Ramos (cell line): ENCODE measurements around the gene NUDT1.

Experiments
- in situ Hi-C: fragments of 300-500 bp; cut with MboI; formaldehyde crosslinking; loops from one replicate; pipeline ENCODE4 v1.14.3; 2022; ENCODE audit warnings: low sequenced_read_pairs; ENCODE audit not compliant: unreplicated experiment

The NUDT1 gene

GRCh38 chr7:2220506-2220905 is 21.5 kb upstream of the NUDT1 start:
- in situ Hi-C loops: no loop called here

DNA sequence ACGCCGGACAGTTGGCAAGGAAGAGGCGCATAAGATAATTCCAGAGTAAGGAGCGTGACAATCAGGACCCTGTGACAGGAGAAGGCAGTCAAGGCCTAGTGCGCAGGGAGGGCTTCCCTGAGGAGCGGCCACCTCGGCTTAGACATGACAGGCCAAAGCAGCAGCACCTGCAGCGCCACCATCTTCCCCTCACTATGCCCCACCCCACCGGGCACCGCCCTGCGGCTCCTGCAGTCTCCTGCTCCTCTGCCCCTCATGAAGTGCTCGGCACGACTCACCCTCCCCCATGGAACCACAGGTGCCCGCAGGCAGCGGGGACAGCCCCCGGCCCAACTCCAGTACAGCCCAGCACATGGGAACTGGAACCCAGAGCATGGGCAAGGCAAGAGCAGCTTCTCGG is 21.1 kb upstream of the NUDT1 start:
- in situ Hi-C loops: no loop called here

- in situ Hi-C loops: no loop called here
Measured at GRCh38 chr7:2222516-2222915, 19.5 kb upstream of the NUDT1 start.

DNA sequence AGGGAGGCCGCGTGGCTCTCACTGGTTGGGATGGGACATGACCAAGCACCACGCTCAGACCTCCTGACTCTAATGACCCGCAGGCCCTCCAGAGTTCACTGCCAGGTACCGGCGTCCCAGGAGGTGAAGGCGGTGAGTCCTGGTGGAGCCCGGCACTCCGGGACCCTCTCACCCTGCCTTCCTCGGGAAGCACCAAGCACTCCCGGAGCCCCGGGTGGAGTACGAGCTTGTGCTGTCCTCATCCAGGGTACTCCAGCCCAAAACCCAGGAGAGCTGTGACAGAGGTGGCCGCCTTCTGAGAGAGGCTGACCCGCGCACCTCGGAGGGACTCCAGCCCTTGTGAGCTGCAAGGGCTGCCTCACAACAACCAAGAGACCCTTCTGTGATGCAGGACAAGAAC is 18.7 kb upstream of the NUDT1 start:
- in situ Hi-C loops: no loop called here

DNA sequence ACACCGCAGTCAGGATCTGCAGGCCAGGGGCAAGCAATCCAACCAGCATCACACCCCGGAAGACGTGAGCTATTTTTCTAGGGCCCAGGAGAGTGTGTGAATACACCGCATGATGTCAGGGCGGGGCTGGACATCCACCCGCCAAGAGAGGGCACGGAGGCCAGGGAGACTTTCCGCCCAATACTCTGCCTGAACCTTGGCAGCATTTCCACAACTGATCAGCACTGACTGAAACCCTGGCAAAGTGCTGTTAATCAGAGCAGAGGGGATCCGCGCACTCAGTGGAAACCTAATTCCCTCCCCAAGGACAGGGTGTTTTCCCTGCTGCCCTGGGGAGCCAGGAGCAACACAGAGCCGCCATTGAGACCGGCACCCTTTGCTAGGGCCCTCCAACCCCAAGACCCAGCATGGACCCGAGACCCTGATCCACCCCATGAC is 17.5 kb upstream of the NUDT1 start:
- in situ Hi-C loops: no loop called here

DNA sequence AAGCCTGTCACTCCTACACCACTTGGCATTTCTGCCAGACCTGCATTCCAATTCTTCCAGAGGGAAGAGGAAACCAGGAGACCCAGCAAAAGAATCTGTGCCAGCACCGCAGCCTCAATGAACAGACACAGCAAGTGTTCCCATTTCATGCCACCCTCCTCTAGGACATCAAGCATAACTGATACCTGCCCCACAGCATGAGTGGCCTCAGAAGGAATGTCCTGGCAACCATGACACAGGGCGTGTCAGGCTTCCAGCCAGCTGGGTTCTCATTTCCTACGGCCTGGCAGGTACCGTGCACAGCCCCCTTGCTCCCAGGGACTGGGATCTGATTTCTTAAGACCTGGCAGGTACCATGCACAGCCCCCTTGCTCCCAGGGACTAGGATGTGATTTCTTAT is 17.1 kb upstream of the NUDT1 start:
- in situ Hi-C loops: no loop called here

GRCh38 chr7:2225336-2225735 is 16.7 kb upstream of the NUDT1 start:
- in situ Hi-C loops: no loop called here

GRCh38 chr7:2225830-2226229 is 16.2 kb upstream of the NUDT1 start:
- in situ Hi-C loops: no loop called here

DNA sequence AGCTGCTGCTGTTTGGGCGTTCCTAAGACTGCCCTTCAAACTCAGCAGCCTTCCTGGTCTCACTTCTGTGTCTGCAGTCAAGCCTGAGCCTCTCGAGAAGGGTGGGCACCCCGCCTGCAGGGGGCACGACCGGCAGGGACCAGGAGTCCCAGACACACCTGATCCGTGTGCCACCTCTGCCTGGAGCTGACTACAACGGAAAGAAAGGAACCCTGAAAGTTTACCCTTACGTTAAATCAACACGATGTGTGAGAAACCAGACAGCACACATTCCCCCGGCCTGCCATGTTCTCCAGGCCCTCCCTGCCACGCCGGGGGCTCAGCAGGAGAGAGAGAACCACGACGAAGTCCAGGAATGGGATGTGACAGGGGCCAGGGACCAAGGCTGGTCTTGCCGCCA is 14.3 kb upstream of the NUDT1 start:
- in situ Hi-C loops: no loop called here

GRCh38 chr7:2228921-2229320 is 13.1 kb upstream of the NUDT1 start:
- in situ Hi-C loops: no loop called here

- in situ Hi-C loops: no loop called here
Measured at GRCh38 chr7:2229467-2229866, 12.6 kb upstream of the NUDT1 start.

GRCh38 chr7:2230226-2230625 is 11.8 kb upstream of the NUDT1 start:
- in situ Hi-C loops: no loop called here

DNA sequence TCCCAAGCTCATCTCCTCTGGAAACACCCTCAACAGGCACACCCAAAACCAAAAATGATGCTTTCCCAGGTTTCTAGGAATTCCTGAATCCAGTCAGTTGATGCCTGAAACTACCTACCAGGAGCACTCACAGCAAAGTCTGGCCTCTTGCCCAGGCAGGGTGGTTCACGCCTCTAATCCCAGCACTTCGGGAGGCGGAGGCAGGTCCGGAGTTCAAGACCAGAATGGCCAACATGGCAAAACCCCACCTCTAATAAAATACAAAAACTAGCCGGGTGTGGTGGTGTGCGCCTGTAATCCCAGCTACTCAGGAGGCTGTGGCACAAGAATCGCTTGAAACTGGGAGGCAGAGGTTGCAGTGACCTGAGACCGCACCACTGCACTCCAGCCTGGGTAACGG is 11.1 kb upstream of the NUDT1 start:
- in situ Hi-C loops: no loop called here

- in situ Hi-C loops: no loop called here
Measured at GRCh38 chr7:2231992-2232765, 9.8 kb upstream of the NUDT1 start.

DNA sequence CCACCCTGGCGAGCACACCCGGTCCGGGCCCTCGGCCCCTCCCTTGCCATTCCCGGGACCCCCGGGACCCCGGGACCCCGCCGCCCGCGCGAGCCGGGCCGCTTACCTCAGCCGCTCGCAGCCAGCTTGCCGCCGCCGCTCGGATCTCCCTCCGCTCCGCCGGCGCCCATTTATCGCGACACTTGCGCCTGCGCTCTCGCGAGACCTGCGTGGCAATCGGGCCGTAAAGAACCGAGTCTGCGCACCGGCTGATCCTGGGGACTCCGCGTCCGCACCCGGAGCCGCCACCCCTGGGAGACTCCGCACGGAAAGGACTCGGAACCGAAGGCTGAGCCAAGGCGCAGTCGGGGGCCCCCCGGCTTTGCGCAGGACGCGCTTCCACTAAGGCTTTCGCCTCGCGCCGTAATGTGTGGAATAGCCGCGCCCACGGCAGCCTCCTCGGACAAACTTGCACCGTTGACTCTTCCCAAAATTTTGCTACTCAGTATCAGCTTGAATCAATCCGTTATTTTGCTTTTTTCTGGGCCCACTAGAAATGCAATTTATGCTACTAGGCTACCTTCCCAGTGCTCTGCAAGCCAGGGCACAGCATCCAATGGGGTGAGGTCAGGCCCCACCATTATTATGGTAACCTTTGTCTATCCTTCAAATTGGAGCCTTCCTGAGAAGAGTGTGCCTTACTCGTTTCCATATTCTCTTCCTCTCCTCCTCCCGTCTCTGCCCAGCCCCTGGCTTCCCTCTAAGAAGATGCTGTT is 9.1 kb upstream of the NUDT1 start, which contains the start of gene MAD1L1:
TSS of gene MAD1L1 (minus strand) at position 180 of the 755 bp plus-strand sequence. CDS start 2,812 bp downstream, outside the sequence.
- in situ Hi-C loops: no loop called here

DNA sequence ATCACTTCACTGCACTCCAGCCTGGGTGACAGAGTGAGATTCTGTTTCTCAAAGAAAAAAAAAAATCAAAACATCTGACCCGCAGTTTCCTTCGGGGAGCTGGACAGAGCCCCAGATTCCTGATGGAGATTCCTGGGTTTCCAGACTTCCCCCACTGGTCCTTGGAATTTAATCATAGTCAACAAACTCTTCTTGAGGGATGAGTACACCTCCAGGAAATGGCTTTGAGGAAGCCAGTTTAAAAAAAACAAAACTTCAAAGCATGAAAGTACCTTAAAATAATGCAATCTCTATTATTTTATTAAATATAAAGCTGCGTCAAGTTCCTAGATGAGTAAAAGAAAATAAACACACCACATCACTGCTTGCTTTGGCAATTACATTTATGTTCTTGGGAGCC is 8.1 kb upstream of the NUDT1 start:
- in situ Hi-C loops: no loop called here

DNA sequence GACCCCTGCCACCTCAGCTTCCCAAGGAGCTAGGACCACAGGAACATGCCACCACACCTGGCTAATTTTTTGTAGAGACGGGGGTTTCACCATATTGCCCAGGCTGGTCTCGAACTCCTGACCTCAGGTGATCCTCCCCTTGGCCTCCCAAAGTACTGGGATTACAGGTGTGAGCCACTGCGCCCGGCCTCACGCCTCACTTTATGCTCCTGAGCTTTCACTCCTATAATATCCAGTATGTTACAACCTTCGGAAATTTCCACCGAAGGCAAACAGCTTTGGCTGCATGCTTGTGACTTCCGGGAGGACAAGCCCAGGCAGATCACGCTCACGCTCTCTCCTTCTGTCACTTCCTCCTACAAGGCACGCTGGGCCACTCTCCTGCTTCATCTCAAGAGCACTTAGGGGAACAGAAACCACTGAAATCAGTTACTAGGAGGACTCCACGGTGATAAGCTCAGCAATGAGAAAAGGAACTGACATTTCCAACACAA is 4.9 kb upstream of the NUDT1 start:
- in situ Hi-C loops: no loop called here

DNA sequence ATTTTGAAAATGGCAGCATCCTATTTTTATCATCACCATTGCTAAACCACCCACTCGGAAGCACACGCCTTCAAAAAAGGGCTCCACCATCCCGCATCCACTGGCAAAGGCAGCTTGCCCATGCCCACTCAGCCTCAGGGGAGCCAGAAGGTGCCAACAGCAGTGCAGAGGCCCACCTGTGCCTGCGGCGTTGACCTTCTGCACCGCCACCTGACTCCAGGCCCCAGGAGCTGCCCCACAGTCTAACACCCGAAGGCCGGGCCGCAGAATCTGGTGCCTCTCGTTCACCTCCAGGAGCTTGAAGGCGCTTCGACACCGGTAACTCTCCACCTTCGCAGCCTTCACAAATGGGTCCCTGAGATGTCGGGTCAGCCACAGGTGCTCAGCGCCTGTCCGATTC is 2.8 kb upstream of the NUDT1 start:
- in situ Hi-C loops: no loop called here

DNA sequence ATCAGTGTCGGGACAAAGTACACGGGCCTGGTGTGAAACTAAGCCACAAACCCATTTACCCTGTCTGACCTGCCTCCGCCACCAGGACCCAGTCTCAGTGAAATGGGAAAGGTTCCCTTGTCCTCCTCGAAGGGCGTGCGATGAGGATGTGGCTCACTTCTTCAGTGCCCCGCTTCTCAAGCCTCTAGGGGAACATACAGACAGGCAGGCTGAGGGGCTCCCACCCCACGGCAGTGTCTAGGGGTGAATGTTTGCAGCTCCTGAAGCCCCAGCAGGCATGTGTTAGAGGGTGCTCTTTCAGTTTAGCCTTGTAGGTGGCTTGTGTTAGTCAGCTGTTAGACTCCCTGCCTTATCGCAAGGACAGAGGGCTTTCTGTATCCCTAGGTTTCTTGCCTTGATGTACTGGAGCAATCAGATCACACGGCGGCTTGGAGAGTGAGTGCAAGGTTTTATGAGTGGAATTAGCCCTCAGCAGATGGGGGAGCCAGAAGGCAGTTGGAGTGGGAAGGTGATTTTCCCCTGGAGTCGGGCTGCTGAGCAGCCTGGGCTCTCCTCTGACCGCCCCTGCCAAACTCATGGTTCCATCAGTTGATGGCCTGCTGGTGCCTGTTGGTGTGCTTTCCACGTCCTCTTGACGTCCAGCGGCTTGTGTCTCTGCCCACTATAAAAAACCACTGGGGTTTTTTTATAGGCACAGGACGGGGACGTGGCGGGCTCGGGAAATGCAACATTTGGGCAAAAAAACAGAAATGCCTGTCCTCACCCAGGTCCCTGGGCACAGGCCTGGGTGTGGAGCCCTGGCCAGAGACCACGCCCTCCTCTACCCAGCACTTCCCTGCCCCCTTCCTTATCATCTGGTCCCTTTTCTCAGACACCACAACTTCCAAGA is 759 bp downstream of the NUDT1 start:
- in situ Hi-C loops: no loop called here

- in situ Hi-C loops: no loop called here
Measured at GRCh38 chr7:2243458-2243857, 1.4 kb downstream of the NUDT1 start.
